ENCODE measurements around the gene HKDC1. TPM values are rescaled to one million over a fixed set of nuclear protein-coding genes. Genes with fewer than 3 reads are reported as not detected.

Gene HKDC1
- total RNA-seq, 4 donors from 2014 or later = 0.13 to 0.15 TPM; not detected in 2

GRCh38 chr10:69242852-69243212 is 22.7 kb downstream of the HKDC1 start:
- H3K9me3 ChIP-seq = no peaks in the 10 kb centered on the region
- no peaks in the 10 kb centered on the region for H3K36me3 ChIP-seq
- H3K27me3 ChIP-seq = no peaks in the 10 kb centered on the region
- WGBS = 71% methylated on average over 5 of the region's 5 CpGs
- TF ChIP-seq CTCF (IDR thresholded peaks at IDR 0.05) = no peak
- TF ChIP-seq POLR2A (IDR thresholded peaks at IDR 0.05) = no peak
- TF ChIP-seq POLR2AphosphoS5 (IDR thresholded peaks at IDR 0.05) = no peak
- TF ChIP-seq EP300 (IDR thresholded peaks at IDR 0.05) = no peak
- H3K4me3 ChIP-seq = no peak overlapping the region
- H3K27ac ChIP-seq = no peak overlapping the region
- DNase-seq (ENCODE audit: low spot score in 2 of 2) = no peak
- H3K4me1 ChIP-seq = peaks cover 17% of the 10 kb centered on the region

- Histone ChIP-seq H3K27ac (no peak overlapping the region), H3K36me3 (no peaks in the 10 kb centered on the region), H3K27me3 (no peaks in the 10 kb centered on the region), H3K4me1 (peaks cover 15% of the 10 kb centered on the region), H3K9me3 (no peaks in the 10 kb centered on the region), H3K4me3 (no peak overlapping the region)
- 95% methylated on average over 10 of the region's 10 CpGs for WGBS
- DNase-seq (ENCODE audit: low spot score in 2 of 2) = no peak
- TF ChIP-seq POLR2A (IDR thresholded peaks at IDR 0.05) (no peak), POLR2AphosphoS5 (IDR thresholded peaks at IDR 0.05) (no peak), EP300 (IDR thresholded peaks at IDR 0.05) (no peak)
Measured at GRCh38 chr10:69243817-69244216, 23.7 kb downstream of the HKDC1 start.

- H3K36me3 ChIP-seq = no peaks in the 10 kb centered on the region
- no peaks in the 10 kb centered on the region for H3K4me1 ChIP-seq
- 93% methylated on average over 5 of the region's 5 CpGs for WGBS
- DNase-seq (ENCODE audit: low spot score in 2 of 2) = no peak
- TF ChIP-seq EP300 (IDR thresholded peaks at IDR 0.05) (no peak), POLR2AphosphoS5 (IDR thresholded peaks at IDR 0.05) (no peak), CTCF (IDR thresholded peaks at IDR 0.05) (no peak), POLR2A (IDR thresholded peaks at IDR 0.05) (no peak)
- H3K4me3 ChIP-seq = no peak overlapping the region
- H3K9me3 ChIP-seq = no peaks in the 10 kb centered on the region
- H3K27me3 ChIP-seq = no peaks in the 10 kb centered on the region
- H3K27ac ChIP-seq = no peak overlapping the region
Measured at GRCh38 chr10:69246036-69246435, 25.9 kb downstream of the HKDC1 start.

- DNase-seq (ENCODE audit: low spot score in 2 of 2) = no peak
- H3K27ac ChIP-seq = no peak overlapping the region
- H3K27me3 ChIP-seq = no peaks in the 10 kb centered on the region
- TF ChIP-seq CTCF (IDR thresholded peaks at IDR 0.05) (no peak), EP300 (IDR thresholded peaks at IDR 0.05) (no peak), POLR2AphosphoS5 (IDR thresholded peaks at IDR 0.05) (no peak), POLR2A (IDR thresholded peaks at IDR 0.05) (no peak)
- WGBS = 78% methylated on average over 13 of the region's 14 CpGs
- H3K4me3 ChIP-seq = no peak overlapping the region
- no peaks in the 10 kb centered on the region for H3K4me1 ChIP-seq
- no peaks in the 10 kb centered on the region for H3K36me3 ChIP-seq
- H3K9me3 ChIP-seq = no peaks in the 10 kb centered on the region
Measured at GRCh38 chr10:69246581-69247312, 26.6 kb downstream of the HKDC1 start.

- WGBS = 95% methylated on average over 13 of the region's 13 CpGs
- no peaks in the 10 kb centered on the region for H3K27me3 ChIP-seq
Measured at GRCh38 chr10:69247313-69247710, 27.2 kb downstream of the HKDC1 start.

GRCh38 chr10:69248117-69248730 is 28.1 kb downstream of the HKDC1 start:
- Histone ChIP-seq H3K4me3 (no peak overlapping the region), H3K27me3 (no peaks in the 10 kb centered on the region), H3K27ac (no peak overlapping the region), H3K4me1 (no peaks in the 10 kb centered on the region), H3K36me3 (no peaks in the 10 kb centered on the region), H3K9me3 (no peaks in the 10 kb centered on the region)
- TF ChIP-seq EP300 (IDR thresholded peaks at IDR 0.05) (no peak), POLR2A (IDR thresholded peaks at IDR 0.05) (no peak), CTCF (IDR thresholded peaks at IDR 0.05) (no peak), POLR2AphosphoS5 (IDR thresholded peaks at IDR 0.05) (no peak)
- 75% methylated on average over 12 of the region's 24 CpGs for WGBS
- no peak for DNase-seq (ENCODE audit: low spot score in 2 of 2)

More at GRCh38 chr10:69247313-69247710, 27.2 kb downstream of the HKDC1 start:
- TF ChIP-seq POLR2AphosphoS5 (IDR thresholded peaks at IDR 0.05) = no peak
- H3K27ac ChIP-seq = no peak overlapping the region
- no peak for DNase-seq (ENCODE audit: low spot score in 2 of 2)
- no peak overlapping the region for H3K4me3 ChIP-seq
- H3K36me3 ChIP-seq = no peaks in the 10 kb centered on the region
- H3K9me3 ChIP-seq = no peaks in the 10 kb centered on the region
- H3K4me1 ChIP-seq = no peaks in the 10 kb centered on the region

All from suprapubic skin (tissue), 4 donors.